GM15510 (cell line): ENCODE data around the gene ENO1.
A peak's percentile ranks its signal among the peaks of the same experiment; 100 is the strongest.

ENCODE experiments used
- POLR2A ChIP-seq: IDR thresholded peaks from 3 replicates; pipeline ENCODE4 v1.6.1; 2011; ENCODE audit warnings: borderline replicate concordance; ENCODE audit not compliant: insufficient read length; ENCODE audit errors: extremely low read depth

The ENO1 gene

DNA sequence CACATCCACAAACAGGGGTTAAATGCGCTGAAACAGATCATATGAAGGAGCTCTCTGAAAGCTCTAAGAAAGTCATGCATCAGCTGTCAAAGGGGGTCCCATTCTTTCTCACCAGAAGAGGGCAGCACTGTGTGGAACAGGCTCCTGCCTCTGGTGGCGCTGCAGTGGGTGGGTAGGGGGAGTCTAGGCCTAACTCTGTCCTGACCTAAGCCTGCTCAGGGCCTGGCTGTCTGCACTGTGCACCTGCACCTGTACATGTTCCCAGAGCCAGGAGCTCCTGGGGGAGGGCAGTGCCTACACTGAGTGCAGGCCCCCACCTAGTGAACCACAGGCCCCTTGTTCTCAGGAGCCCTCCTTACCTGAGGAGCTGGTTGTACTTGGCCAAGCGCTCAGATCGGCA, 16.0 kb downstream of the ENO1 start:
- no peak for TF ChIP-seq POLR2A

DNA sequence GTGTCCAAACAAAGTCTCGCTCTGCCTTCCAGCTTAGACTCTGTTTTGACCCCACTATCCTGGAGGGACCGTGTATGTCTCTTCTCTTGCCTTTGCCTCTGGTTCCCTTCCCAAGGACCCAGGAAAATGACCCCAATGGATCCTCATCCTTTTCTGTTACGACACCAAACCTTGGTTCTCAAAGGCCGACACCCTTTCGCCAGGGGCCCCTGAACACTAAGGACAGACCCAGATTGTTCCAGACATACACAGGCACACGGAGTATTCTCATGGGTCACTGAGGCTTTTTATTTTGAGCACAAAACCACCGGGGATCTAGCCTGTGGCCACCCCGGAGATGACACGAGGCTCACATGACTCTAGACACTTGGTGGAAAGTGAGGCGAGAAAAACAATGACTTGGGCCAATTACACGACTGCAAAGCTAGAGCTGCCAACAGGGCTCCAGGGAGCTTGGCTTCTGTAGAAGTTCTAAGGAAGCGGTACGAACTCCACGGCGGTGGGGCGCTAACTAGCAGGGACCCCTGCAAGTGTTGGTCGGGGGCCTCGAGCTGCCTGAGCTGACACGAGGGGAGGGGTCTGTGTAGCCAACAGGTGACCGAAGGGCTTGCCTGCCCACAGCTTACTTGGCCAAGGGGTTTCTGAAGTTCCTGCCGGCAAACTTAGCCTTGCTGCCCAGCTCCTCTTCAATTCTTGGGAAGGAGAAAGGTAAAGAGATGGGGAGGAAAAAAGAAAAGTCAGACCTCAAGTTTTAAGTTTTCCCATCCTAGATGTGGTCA, 17.6 kb downstream of the ENO1 start:
- no peak for TF ChIP-seq POLR2A

DNA sequence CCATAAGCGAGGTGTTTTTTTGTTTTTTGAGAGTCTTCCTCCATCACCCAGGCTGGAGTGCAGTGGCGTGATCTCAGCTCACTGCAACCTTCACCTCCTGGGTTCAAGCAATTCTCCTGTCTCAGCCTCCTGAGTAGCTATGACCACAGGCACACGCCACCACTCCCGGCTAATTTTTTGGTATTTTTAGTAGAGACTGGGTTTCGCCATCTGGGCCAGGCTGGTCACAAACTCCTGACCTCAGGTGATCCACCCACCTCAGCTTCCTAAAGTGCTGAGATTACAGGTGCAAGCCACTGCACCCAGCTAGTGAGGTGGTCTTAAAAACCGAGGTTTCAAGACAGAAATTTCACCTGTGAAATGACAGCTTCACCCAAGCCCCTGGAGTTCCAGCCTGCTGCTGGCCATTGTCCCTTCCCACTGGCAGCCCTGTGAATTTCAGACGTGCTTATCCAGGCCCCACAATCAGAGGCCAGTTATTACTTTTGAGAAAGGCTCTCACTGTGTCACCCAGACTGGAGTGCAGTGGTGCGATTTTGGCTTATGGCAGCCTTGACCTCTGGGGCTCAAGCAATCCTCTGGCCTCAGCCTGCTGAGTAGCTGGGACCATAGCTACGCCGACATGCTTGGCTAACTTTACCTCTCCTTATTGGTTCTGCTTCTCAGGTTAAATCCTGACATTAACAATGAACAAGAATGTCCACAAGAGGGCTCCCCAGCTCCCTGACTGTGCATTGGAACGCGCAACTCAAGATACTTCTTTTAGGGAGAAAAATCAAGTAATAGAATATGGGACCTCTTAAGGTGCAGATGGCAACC, 19.4 kb downstream of the ENO1 start:
- peak; percentile 16 for TF ChIP-seq POLR2A

DNA sequence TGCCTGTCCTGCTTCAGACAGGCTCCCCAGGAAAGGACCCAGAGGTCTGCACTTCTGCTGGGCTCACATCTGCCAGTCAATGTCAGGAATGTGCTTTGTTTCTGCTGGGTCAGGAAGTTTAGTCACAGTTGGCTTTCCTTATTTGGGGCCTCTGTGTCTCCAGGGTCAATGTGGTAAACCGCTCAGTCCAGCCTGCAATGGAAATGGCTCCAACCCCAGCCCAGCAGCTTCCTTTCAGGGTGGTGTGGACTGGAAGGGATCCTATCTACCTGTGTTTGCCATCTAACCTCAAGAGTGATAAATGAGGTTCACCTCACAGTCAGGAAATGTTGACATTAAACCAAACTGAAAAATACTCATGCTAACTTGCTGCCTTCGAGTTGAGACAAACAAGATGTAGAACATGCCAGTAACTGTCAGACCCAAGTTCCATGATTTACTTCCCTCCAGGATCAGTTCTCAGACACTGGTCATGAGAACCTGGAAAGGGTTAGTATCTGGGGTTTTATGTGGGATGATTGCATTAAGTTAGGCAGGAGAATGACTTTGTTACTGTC, 20.3 kb downstream of the ENO1 start:
- no peak for TF ChIP-seq POLR2A

DNA sequence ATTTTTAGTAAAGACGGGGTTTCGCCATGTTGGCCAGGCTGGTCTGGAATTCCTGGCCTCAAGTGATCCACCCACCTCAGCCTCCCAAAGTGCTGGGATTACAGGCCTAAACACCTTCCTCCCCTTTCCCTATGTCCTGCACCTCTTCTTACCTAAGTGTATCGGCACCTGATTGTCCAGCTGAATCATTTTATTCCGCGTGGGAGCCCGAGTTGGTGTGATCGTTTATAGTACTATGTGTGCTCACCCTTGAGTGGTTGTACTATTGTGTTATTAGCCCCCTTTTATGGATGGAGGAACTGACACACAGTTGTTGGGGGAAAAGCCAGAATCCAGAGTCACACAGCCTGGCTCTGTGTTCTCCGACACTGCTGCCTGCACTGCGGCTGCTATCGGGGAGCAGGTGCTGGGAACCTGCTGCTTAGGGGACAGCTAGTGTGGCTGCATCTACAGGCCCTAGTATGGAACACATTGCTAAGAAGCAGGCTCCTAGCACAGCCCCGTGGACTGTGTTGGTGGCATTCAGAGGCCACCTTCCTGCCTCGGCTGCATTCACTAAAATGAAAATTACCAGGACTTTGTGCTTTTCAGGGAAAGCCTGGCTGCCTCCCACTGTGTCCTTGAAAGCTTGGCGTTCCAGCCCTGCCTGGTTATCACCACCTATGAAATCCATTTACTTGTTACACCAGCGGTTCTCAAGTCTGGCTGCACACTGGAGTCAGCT, 21.6 kb downstream of the ENO1 start:
- no peak for TF ChIP-seq POLR2A

DNA sequence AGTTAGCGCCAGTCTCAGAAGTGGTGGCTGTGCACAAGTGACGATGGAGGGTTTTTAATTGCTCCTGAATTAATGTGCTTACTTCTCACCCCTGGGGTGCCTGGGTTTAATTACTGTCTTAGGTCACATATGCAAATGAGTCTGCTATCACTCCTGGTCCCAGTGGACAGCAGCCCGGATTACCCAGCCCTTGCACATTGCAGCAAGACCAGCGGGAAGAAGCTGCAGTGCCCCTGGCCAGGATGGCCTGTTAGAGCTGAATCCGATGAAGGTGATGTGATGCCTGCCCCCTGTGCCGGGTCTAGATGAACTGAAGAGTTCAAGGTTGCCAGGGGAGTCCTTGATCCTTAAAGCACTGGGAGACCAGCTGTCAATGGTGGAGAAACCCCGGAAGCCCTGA, 24.2 kb downstream of the ENO1 start:
- TF ChIP-seq POLR2A, result no peak

DNA sequence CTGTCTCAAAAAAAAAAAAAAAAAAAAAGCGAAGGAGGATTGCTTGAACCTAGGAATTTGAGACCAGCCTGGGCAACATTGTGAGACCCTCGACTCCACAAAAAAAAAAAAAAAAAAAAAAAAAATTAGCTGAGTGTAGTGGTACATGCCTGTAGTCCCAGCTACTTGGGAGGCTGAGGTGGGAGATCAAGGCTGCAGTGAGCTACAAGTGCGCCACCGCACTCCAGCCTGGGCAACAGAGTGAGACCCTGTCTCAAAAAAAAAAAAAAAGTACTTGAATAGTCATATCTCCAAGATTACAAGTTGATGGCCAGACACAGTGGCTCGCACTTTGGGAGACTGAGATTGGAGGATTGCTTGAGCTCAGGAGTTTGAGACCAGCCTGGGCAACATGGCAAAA, 27.4 kb downstream of the ENO1 start:
- TF ChIP-seq POLR2A, result no peak

DNA sequence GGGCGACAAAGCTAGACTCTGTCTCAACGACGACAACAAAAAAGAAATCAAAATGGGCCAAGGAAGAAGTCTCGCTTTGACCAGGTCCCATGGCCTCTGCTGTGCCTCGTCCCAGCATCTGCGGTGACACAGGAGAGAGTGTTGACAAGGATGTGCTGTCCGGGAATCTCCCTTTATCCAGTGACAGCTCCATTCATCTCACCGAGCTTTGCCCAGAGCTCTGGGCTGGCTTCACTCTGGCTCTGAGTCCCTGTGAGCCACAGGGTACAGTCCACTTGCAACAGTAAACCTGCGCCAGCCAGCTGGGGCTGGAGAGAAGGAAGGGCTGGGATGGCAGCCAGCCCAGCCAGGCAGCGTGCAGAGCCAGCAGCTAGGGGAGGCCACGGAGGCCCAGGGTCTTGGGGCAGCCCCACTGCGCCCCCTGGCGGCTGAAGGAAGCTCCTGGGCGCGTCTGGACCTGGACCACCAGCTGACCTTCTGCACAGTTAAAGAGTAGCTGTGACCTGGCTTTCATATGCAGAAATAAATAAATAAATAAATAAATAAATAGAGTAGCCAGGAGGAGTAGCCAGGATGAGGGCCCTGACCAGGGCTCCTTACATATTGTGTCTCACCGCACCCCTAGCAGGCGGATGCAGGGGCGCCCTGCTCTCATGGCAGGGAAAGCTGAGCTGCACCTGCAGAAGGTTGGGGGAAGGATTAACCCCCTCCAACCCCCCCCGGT, 29.7 kb downstream of the ENO1 start:
- no peak for TF ChIP-seq POLR2A

DNA sequence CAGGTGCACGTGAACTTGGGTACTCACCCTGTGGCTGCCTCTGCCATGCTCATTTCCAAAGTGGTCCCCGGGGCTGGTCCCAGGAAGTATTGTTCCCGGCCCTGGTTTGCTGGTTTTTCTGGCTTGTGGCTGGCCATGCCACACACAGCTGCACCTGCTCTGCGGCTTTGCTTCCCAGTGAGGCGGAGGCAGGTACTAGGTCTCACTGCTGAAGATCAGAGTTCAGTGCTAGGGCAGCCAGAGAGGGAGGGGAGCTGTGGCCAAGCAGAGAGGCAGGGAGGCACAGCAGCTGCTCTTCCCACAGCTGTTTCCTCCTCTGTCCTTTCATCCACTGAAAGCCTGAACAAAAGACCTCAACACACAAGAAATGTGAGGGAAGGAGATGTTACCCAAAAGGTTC, 30.5 kb downstream of the ENO1 start:
- no peak for TF ChIP-seq POLR2A

DNA sequence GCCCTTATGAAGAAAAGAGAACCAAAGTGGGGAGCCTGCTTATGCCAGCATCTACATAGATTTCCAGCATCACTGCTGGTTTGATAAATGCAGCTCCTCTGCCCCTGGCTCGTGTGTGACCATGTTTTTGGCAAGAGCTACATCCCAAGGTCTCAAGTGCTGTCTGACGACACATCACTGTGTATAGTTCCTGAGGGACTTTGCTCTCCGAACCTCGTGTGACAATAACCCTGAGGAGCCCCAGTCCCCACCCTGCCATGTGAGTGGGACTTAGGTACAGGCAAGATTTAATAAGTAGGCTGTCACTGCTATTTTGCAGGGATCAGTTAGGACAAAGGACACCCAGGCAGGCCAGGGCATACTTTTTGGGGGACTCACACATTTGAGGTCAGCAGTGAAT, 32.2 kb downstream of the ENO1 start:
- no peak for TF ChIP-seq POLR2A

DNA sequence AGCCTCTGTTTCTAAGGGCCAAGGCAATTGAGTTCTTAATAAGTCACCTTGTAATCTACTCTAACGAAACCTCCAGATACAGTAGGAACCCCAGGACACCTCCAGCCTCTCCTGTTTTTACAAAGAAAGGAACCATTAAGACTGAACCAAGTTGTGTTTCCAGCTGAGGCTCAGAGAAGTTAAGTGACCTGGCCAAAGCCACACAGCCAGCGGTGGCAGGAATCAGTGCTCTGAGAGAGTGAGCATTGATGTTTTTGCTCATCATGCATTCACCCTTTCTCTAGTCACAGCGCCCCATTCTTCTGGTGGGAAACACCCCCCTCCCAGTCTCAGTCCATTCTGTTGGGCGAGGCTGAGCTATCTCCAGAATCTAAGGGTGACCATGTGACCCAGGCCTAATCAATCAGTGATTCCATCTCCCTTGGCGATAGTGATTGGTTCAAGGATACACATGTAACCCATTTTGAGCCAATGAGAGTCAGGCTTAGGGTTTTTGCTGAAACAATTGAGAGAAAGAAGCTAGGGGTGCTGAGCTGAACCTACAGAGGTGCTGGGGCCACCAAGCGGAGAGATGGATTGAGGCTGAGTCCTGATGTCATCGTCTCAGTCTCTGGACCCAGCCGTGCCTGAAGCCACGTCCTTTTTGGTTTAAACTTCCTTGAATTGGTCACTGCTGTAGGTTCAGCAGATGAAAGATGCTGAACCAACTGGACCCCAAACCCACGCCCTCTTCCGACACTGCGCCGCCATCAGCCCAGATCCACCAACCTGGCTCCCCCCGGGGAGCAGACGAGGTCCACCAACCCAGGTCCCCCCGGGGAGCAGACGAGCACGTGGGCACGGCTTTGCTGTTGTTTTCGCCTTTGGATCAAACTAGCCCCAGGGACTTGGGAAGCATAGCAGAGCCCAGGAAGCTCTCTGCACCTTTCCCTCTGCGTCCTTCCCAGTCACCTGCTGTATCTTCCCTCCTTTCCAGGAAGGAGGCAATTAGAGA, 33.1 kb downstream of the ENO1 start:
- TF ChIP-seq POLR2A, result no peak

DNA sequence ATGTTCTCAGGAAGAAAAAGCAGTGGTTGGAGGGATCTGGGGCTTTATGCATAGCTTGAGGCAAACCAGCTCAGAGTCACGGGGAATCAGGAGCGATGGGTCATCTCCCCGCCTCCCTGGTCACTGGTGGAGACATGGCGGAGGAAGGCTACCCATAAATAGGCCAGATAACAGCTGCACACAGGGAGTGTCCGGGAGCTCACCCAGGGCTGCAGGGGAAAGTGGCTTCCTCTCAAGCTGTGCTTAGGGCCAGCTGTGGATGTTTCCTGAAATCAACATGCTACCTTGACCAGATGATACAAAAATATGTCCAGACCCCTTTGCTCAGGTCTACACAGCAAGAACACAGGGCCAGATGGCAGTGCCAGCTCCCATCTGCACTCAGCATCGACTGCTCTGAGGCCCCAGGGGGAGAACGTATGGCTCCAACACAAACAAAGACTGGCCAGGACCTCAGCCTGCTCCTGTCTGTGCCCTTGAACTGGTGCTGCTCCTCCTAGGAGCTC, 33.9 kb downstream of the ENO1 start:
- TF ChIP-seq POLR2A, result no peak

DNA sequence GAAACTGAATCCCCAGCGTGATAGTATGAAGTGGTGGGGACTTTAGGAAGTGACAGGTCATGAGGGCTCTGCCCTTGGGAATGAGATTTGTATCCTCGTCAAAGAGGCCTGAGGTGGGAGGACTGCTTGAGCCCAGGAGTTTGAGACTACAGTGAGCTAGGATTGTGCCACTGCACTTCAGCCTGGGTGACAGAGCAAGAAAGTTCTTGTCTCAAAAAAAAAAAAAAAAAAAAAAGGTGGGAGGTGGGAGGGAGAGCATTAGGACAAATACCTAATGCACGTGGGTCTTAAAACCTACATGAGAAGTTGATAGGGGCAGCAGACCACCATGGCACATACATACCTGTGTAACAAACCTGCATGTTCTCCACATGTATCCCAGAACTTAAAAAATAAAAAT, 37.1 kb downstream of the ENO1 start:
- TF ChIP-seq POLR2A, result no peak
